HCT116 (cell line): ENCODE measurements around the gene IFI44. TPM values are rescaled to one million over a fixed set of nuclear protein-coding genes. Genes with fewer than 3 reads are reported as not detected.

Source experiments
- ATAC-seq: fragments of 200-7000 bp; cut with Tn5 transposase; 2 replicates; pipeline ENCODE4 v1.9.1; 2020; ENCODE audit warnings: mild to moderate bottlenecking, moderate library complexity
- BruUV-seq: library from RNA; stranded (reverse); fragments of 400-500 nt; replicated peaks from 2 replicates; lab custom pipeline; 2021; lab: Mats Ljungman, UMichigan
- CTCF ChIA-PET: fragments of 300-600 bp; sonication (Branson Sonifier 250); formaldehyde crosslinking; loops from one replicate; lab custom pipeline; 2021; ENCODE audit warnings: antibody characterized with exemption; lab: Charles Lee
- POLR2A ChIA-PET: fragments of 300-600, 350-600 bp; sonication (Branson Sonifier 250); formaldehyde crosslinking; loops from one replicate; lab custom pipeline; 2021; ENCODE audit warnings: antibody characterized with exemption; lab: Charles Lee
- RAD21 ChIA-PET, 2 experiments: fragments of 300-600 bp; sonication (Branson Sonifier 250); formaldehyde crosslinking; loops; one replicate each; lab custom pipeline; 2023; ENCODE audit warnings: low total read pairs in 2 of 2; ENCODE audit not compliant: uncharacterized antibody in 2 of 2, unreplicated experiment in 2 of 2, low non-redundant PET in 1 of 2; lab: Charles Lee
- DNase-seq: peaks from one replicate; pipeline ENCODE4 v3.0.0-alpha.2; 2010; ENCODE audit warnings: low read depth, low spot score
- H2AFZ ChIP-seq: fragments of 200-600 bp; shearing (Covaris generic), sonication (generic); 2 replicates; pipeline ENCODE4 v1.6.1; 2017; ENCODE audit warnings: low read depth, mixed run types, mixed read lengths, antibody characterized with exemption, low read length; ENCODE audit not compliant: poor library complexity, severe bottlenecking
- H3K27ac ChIP-seq: 2 replicates; pipeline ENCODE4 v1.5.1; 2012; ENCODE audit warnings: low read depth, low read length
- H3K27me3 ChIP-seq: fragments of 200-600 bp; sonication (generic); 2 replicates; pipeline ENCODE4 v1.6.1; 2016; ENCODE audit warnings: mixed run types, low read length, mixed read lengths; ENCODE audit not compliant: insufficient read depth
- H3K36me3 ChIP-seq, 2 experiments: fragments of 200-500 bp in 1 of 2; fragments of 200-600 bp in 1 of 2; sonication (Bioruptor generic) in 1 of 2; sonication (generic) in 1 of 2; 2 replicates each; pipeline versions ENCODE4 v1.5.1 to v1.6.1; 2014 to 2016; ENCODE audit warnings: low read length in 2 of 2, inconsistent platforms in 1 of 2, mixed read lengths in 1 of 2, mixed run types in 1 of 2; ENCODE audit not compliant: insufficient read depth in 2 of 2, control insufficient read depth in 1 of 2
- H3K4me1 ChIP-seq, 2 experiments: fragments of 200-600 bp in 1 of 2; sonication (generic) in 1 of 2; 2 replicates each; pipeline versions ENCODE4 v1.5.1 to v1.6.1; 2012 to 2017; ENCODE audit warnings: low read length in 2 of 2, inconsistent platforms in 1 of 2, mild to moderate bottlenecking in 1 of 2, mixed read lengths in 1 of 2, mixed run types in 1 of 2, moderate library complexity in 1 of 2; ENCODE audit not compliant: insufficient read depth in 2 of 2, control insufficient read depth in 1 of 2
- H3K4me2 ChIP-seq: fragments of 200-600 bp; sonication (generic); 2 replicates; pipeline ENCODE4 v1.6.1; 2017; ENCODE audit warnings: mixed run types, low read length, mixed read lengths
- H3K4me3 ChIP-seq, 2 experiments: fragments of 200-600 bp in 1 of 2; sonication (generic) in 1 of 2; replicated peaks in 1 of 2; 2 replicates each; pipeline ENCODE4 v1.5.1; 2011 to 2016; ENCODE audit warnings: low read length in 2 of 2, control low read depth in 1 of 2, low read depth in 1 of 2, mild to moderate bottlenecking in 1 of 2, mixed read lengths in 1 of 2, mixed run types in 1 of 2
- H3K79me2 ChIP-seq: fragments of 200-600 bp; sonication (generic); 2 replicates; pipeline ENCODE4 v1.6.1; 2017; ENCODE audit warnings: mild to moderate bottlenecking, mixed run types, low read length, moderate library complexity, mixed read lengths; ENCODE audit not compliant: insufficient read depth
- H3K9ac ChIP-seq: fragments of 200-600 bp; sonication (generic); 2 replicates; pipeline ENCODE4 v1.6.1; 2016; ENCODE audit warnings: low read length, mixed read lengths
- H3K9me2 ChIP-seq: fragments of 200-600 bp; sonication (generic), shearing (Covaris generic); 2 replicates; pipeline ENCODE4 v1.6.1; 2017; ENCODE audit warnings: mixed run types, mild to moderate bottlenecking, moderate library complexity; ENCODE audit not compliant: insufficient read depth
- H3K9me3 ChIP-seq, 2 experiments: fragments of 200-500 bp in 1 of 2; fragments of 200-600 bp in 1 of 2; sonication (Bioruptor generic) in 1 of 2; sonication (generic) in 1 of 2; 2 replicates each; pipeline ENCODE4 v1.6.1; 2014 to 2017; ENCODE audit warnings: low read length in 2 of 2, mixed read lengths in 2 of 2, inconsistent platforms in 1 of 2, low read depth in 1 of 2, mild to moderate bottlenecking in 1 of 2, mixed run types in 1 of 2, moderate library complexity in 1 of 2; ENCODE audit not compliant: control insufficient read depth in 1 of 2, insufficient read depth in 1 of 2
- H4K20me1 ChIP-seq: fragments of 200-600 bp; sonication (generic), shearing (Covaris generic); 2 replicates; pipeline ENCODE4 v1.6.1; 2017; ENCODE audit warnings: mixed run types, mild to moderate bottlenecking, moderate library complexity; ENCODE audit not compliant: insufficient read depth
- CBX3 ChIP-seq: IDR thresholded peaks from 2 replicates; pipeline ENCODE4 v1.6.1; 2012; ENCODE audit warnings: low read depth
- CEBPB ChIP-seq: IDR thresholded peaks from 2 replicates; pipeline ENCODE4 v1.6.1; 2012; ENCODE audit warnings: low read depth
- ELF1 ChIP-seq: IDR thresholded peaks from 2 replicates; pipeline ENCODE4 v1.6.1; 2012; ENCODE audit warnings: low read depth, borderline replicate concordance
- POLR2AphosphoS5 ChIP-seq: IDR thresholded peaks from 2 replicates; pipeline ENCODE4 v1.6.1; 2011; ENCODE audit warnings: mild to moderate bottlenecking, low read depth, low read length, moderate library complexity
- RAD21 ChIP-seq: IDR thresholded peaks from 2 replicates; pipeline ENCODE4 v1.6.1; 2012; ENCODE audit warnings: low read depth, mild to moderate bottlenecking
- TCF7L2 ChIP-seq: IDR thresholded peaks from 2 replicates; pipeline ENCODE4 v1.7.0; 2011; ENCODE audit warnings: borderline replicate concordance, inconsistent platforms; ENCODE audit not compliant: insufficient read depth, insufficient read length; ENCODE audit errors: extremely low read depth
- YY1 ChIP-seq: IDR thresholded peaks from 2 replicates; pipeline ENCODE4 v1.6.1; 2011; ENCODE audit warnings: low read length, low read depth, moderate library complexity, mild to moderate bottlenecking; ENCODE audit not compliant: insufficient replicate concordance; ENCODE audit errors: extremely low read depth
- ZFX ChIP-seq: fragments of 450-650 bp; IDR thresholded peaks from 2 replicates; pipeline ENCODE4 v1.6.1; 2017
- intact Hi-C: fragments of 100-400 bp; cut with micrococcal nuclease; formaldehyde crosslinking; loops from 2 replicates; pipeline ENCODE4 v1.10.0; 2022
- total RNA-seq: library from RNA; stranded (reverse); gene quantifications from one replicate; pipeline ENCODE4 v1.2.1, GENCODE V29; 2021; ENCODE audit not compliant: unreplicated experiment
- TF ChIP-seq, protein P1 (sequence below): IDR thresholded peaks from 2 replicates; pipeline ENCODE4 v1.6.1; 2012

IFI44 gene
- total RNA-seq, 1 experiment from 2014 or later, result 0.66 TPM

DNA sequence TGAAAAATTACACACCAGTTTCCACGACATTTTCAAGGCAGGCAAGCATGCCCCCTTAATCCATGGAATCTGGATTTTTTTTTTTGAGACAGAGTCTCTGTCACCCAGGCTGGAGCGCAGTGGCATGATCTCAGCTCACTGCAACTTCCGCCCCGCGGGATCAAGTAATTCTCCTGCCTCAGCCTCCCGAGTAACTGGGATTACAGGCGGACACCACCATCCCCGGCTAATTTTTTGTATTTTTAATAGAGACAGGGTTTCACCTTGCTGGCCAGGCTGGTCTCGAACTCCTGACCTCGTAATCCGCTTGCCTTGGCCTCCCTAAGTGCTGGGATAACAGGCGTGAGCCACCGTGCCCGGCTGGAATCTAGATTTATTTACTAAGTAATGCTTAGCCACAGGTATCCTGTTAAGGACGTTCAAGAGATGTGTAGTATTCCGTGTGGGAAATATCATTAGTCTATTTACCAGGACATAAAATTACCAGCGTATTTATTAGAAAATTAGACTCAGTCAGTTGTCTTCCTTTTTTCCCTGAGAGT, 2.5 kb downstream of the IFI44 start:
- TF ChIP-seq POLR2AphosphoS5 (no peak), YY1 (no peak), ELF1 (no peak), CBX3 (no peak), ZFX (no peak), TCF7L2 (no peak)
- TF ChIP-seq, protein P1, sequence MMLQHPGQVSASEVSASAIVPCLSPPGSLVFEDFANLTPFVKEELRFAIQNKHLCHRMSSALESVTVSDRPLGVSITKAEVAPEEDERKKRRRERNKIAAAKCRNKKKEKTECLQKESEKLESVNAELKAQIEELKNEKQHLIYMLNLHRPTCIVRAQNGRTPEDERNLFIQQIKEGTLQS, result no peak
- ATAC-seq (no peak), DNase-seq (no peak)
- Histone ChIP-seq H3K9ac (no peak overlapping the region), H3K79me2 (no peaks in the 10 kb centered on the region), H3K36me3 (no peaks in the 10 kb centered on the region), H3K27ac (no peak overlapping the region), H3K4me3 (no peak overlapping the region), H3K9me2 (no peaks in the 10 kb centered on the region), H3K4me2 (no peak overlapping the region), H3K9me3 (no peaks in the 10 kb centered on the region), H2AFZ (no peak overlapping the region), H3K4me1 (no peaks in the 10 kb centered on the region), H3K27me3 (no peaks in the 10 kb centered on the region), H4K20me1 (no peaks in the 10 kb centered on the region)
- ChIA-PET RAD21 (no interaction called here), CTCF (no interaction called here), POLR2A (no interaction called here)
- BruUV-seq, result no TSS peak
- intact Hi-C loops, result no loop called here

DNA sequence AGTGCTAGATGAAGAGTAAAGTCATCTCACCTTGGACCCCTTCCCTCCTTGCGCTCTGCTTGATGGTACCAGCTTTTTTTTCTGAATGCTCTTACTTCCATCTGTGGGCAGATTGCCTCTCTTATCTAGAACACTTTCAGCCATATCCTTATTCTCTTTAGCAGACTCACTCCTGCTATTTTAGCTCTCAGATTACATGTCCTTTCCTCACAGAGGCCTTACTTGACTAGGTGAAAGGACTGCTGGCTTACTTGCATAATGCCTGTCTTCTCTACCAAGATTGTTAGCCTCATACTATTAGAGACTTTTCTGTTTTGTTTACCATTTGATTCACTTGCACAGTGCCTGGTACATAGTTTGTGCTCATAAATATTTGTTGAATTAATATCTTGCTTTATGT, 9.3 kb downstream of the IFI44 start:
- H3K4me2 ChIP-seq, result no peak overlapping the region
- POLR2A ChIA-PET, result no interaction called here
- no peaks in the 10 kb centered on the region for H3K27me3 ChIP-seq
- no peak overlapping the region for H3K9ac ChIP-seq
- no peaks in the 10 kb centered on the region for H3K79me2 ChIP-seq
- H3K4me1 ChIP-seq, result no peaks in the 10 kb centered on the region
- intact Hi-C loops, result no loop called here
- DNase-seq (no peak), ATAC-seq (no peak)
- H3K9me2 ChIP-seq, result no peaks in the 10 kb centered on the region
- no peak overlapping the region for H3K27ac ChIP-seq
- H2AFZ ChIP-seq, result no peak overlapping the region
- no peaks in the 10 kb centered on the region for H3K9me3 ChIP-seq
- H4K20me1 ChIP-seq, result no peaks in the 10 kb centered on the region
- H3K36me3 ChIP-seq, result no peaks in the 10 kb centered on the region
- TF ChIP-seq RAD21 (no peak), CEBPB (no peak)
- TF ChIP-seq, protein P1, result no peak
- CTCF ChIA-PET, result no interaction called here
- H3K4me3 ChIP-seq, result no peak overlapping the region
- BruUV-seq, result no TSS peak
- RAD21 ChIA-PET, result no interaction called here
